Tongue (tissue), 2 donors: ENCODE data around the gene TLDC2. TPM values are rescaled to one million over a fixed set of nuclear protein-coding genes. Genes with fewer than 3 reads are reported as not detected.
"Not testable (repeated sequence)": the region's sequence is repeated elsewhere in the genome, so short reads cannot be mapped to it uniquely, and the experiment has no call there.

ENCODE experiments used
- DNase-seq: peaks from one replicate; pipeline ENCODE4 v3.0.0-alpha.2; 2015
- total RNA-seq: library from RNA; depleted of rRNA; stranded (reverse); fragments of >200 nt; gene quantifications from one replicate; pipeline ENCODE4 v1.2.3, GENCODE V29; 2014

The TLDC2 gene
- total RNA-seq, 1 donor from 2014 or later = 0.21 TPM

GRCh38 chr20:36906086-36906485 lies 30.1 kb downstream of the TLDC2 start:
- not testable (repeated sequence) for DNase-seq

- DNase-seq = peak; percentile 13
Observed at GRCh38 chr20:36908603-36909002, 32.7 kb downstream of the TLDC2 start.

- no peak for DNase-seq
Observed at GRCh38 chr20:36916199-36916598, 40.3 kb downstream of the TLDC2 start.

GRCh38 chr20:36917240-36917639 lies 41.3 kb downstream of the TLDC2 start:
- DNase-seq = no peak

GRCh38 chr20:36917943-36918342 lies 42.0 kb downstream of the TLDC2 start:
- DNase-seq = no peak

- peak; percentile 80 for DNase-seq
Observed at GRCh38 chr20:36919715-36920333, 43.9 kb downstream of the TLDC2 start.

- DNase-seq = no peak
Observed at GRCh38 chr20:36920334-36920730, 44.4 kb downstream of the TLDC2 start.

GRCh38 chr20:36924167-36925045 lies 48.5 kb downstream of the TLDC2 start:
- DNase-seq = no peak

GRCh38 chr20:36925234-36925633 lies 49.3 kb downstream of the TLDC2 start:
- no peak for DNase-seq

- no peak for DNase-seq
Observed at GRCh38 chr20:36926653-36927200, 50.8 kb downstream of the TLDC2 start.

- DNase-seq = no peak
Observed at GRCh38 chr20:36927704-36928103, 51.8 kb downstream of the TLDC2 start.

- no peak for DNase-seq
Observed at GRCh38 chr20:36929290-36929689, 53.4 kb downstream of the TLDC2 start.

GRCh38 chr20:36929691-36930090 lies 53.8 kb downstream of the TLDC2 start:
- DNase-seq = no peak

- DNase-seq = not testable (repeated sequence)
Observed at GRCh38 chr20:36932067-36932466, 56.1 kb downstream of the TLDC2 start.

- DNase-seq = no peak
Observed at GRCh38 chr20:36932476-36933426, 56.8 kb downstream of the TLDC2 start.

- DNase-seq = not testable (repeated sequence)
Observed at GRCh38 chr20:36933571-36933970, 57.6 kb downstream of the TLDC2 start.

- DNase-seq = no peak
Observed at GRCh38 chr20:36936341-36936740, 60.4 kb downstream of the TLDC2 start.

- DNase-seq = peak; percentile 8
Observed at GRCh38 chr20:36936761-36937401, 60.9 kb downstream of the TLDC2 start.

- no peak for DNase-seq
Observed at GRCh38 chr20:36937402-36937770, 61.4 kb downstream of the TLDC2 start.

- peak; percentile 14 for DNase-seq
Observed at GRCh38 chr20:36941401-36941835, 65.5 kb downstream of the TLDC2 start.
